Loucy (cell line): ENCODE data around the gene MCU.

Experiments
- H2AFZ ChIP-seq: fragments of 200-600 bp; sonication (generic); 2 replicates; pipeline ENCODE4 v1.6.0; 2016; ENCODE audit warnings: antibody characterized with exemption, mild to moderate bottlenecking, low read length, moderate library complexity
- H3F3A ChIP-seq: fragments of 200-600 bp; 2 replicates; pipeline ENCODE4 v1.6.0; 2016; ENCODE audit warnings: antibody characterized with exemption, low read depth, mild to moderate bottlenecking
- H3K27me3 ChIP-seq: fragments of 200-600 bp; sonication (generic); 2 replicates; pipeline ENCODE4 v1.6.1; 2014; ENCODE audit warnings: low read length, mild to moderate bottlenecking; ENCODE audit not compliant: insufficient read depth, poor library complexity, severe bottlenecking
- H3K36me3 ChIP-seq: fragments of 200-600 bp; sonication (generic); 2 replicates; pipeline ENCODE4 v1.6.1; 2016; ENCODE audit warnings: low read length; ENCODE audit not compliant: insufficient read depth
- H3K4me1 ChIP-seq: fragments of 200-600 bp; sonication (generic); 2 replicates; pipeline ENCODE4 v1.5.1; 2014; ENCODE audit warnings: low read length, mild to moderate bottlenecking; ENCODE audit not compliant: insufficient read depth, poor library complexity, severe bottlenecking
- H3K4me2 ChIP-seq: fragments of 200-600 bp; sonication (generic); 2 replicates; pipeline ENCODE4 v1.6.0; 2014; ENCODE audit warnings: antibody characterized with exemption, low read length, low read depth, mild to moderate bottlenecking; ENCODE audit not compliant: poor library complexity, severe bottlenecking
- H3K4me3 ChIP-seq: fragments of 200-600 bp; sonication (generic); 2 replicates; pipeline ENCODE4 v1.5.1; 2014; ENCODE audit warnings: low read length, mild to moderate bottlenecking, mixed read lengths; ENCODE audit not compliant: poor library complexity, severe bottlenecking
- H3K79me2 ChIP-seq: fragments of 200-600 bp; sonication (generic); 2 replicates; pipeline ENCODE4 v1.6.1; 2014; ENCODE audit warnings: low read length; ENCODE audit not compliant: insufficient read depth
- H3K9ac ChIP-seq: fragments of 200-600 bp; sonication (generic); 2 replicates; pipeline ENCODE4 v1.6.0; 2014; ENCODE audit warnings: mild to moderate bottlenecking, low read depth, low read length, moderate library complexity; ENCODE audit not compliant: poor library complexity, severe bottlenecking
- H3K9me2 ChIP-seq: fragments of 200-600 bp; sonication (generic); replicated peaks from 2 replicates; pipeline ENCODE4 v1.6.1; 2016; ENCODE audit warnings: low read depth, low read length, mixed read lengths
- H3K9me3 ChIP-seq: fragments of 200-600 bp; sonication (generic); 2 replicates; pipeline ENCODE4 v1.6.1; 2014; ENCODE audit warnings: mild to moderate bottlenecking, antibody characterized with exemption, low read length, low read depth; ENCODE audit not compliant: insufficient read depth
- H4K20me1 ChIP-seq: fragments of 200-600 bp; sonication (generic); 2 replicates; pipeline ENCODE4 v1.6.0; 2014; ENCODE audit warnings: antibody characterized with exemption, low read length, mild to moderate bottlenecking; ENCODE audit not compliant: insufficient read depth, poor library complexity, severe bottlenecking
- EZH2phosphoT487 ChIP-seq: fragments of 200-600 bp; IDR thresholded peaks from 2 replicates; pipeline ENCODE4 v1.6.1; 2018; ENCODE audit warnings: antibody characterized with exemption, mild to moderate bottlenecking, moderate library complexity, borderline replicate concordance
- TF ChIP-seq, protein P1 (sequence below): fragments of 200-600 bp; sonication (generic); conservative IDR thresholded peaks from 2 replicates; pipeline ENCODE4 v1.5.1; 2014; ENCODE audit warnings: mild to moderate bottlenecking, antibody characterized with exemption, low read length

Gene MCU

GRCh38 chr10:72893136-72893798 lies 201.3 kb downstream of the MCU start, which contains the start of gene OIT3:
OIT3 (plus strand) TSS chr10:72893739; CDS start chr10:72893799, 60 bp downstream.
- H3F3A ChIP-seq = no peaks in the 10 kb centered on the region
- peaks cover 2% of the 10 kb centered on the region; the same call in 1 of the 2 replicates for H3K36me3 ChIP-seq
- H3K9me2 ChIP-seq = no peaks in the 10 kb centered on the region
- H3K9me3 ChIP-seq = no peaks in the 10 kb centered on the region
- no peak within 1 kb of the TSS for H3K9ac ChIP-seq
- no peaks in the 10 kb centered on the region for H4K20me1 ChIP-seq
- no peaks in the 10 kb centered on the region for H3K79me2 ChIP-seq
- no peaks in the 10 kb centered on the region for H3K27me3 ChIP-seq
- no peak within 1 kb of the TSS for H2AFZ ChIP-seq
- TF ChIP-seq EZH2phosphoT487 = no peak
- TF ChIP-seq, protein P1, sequence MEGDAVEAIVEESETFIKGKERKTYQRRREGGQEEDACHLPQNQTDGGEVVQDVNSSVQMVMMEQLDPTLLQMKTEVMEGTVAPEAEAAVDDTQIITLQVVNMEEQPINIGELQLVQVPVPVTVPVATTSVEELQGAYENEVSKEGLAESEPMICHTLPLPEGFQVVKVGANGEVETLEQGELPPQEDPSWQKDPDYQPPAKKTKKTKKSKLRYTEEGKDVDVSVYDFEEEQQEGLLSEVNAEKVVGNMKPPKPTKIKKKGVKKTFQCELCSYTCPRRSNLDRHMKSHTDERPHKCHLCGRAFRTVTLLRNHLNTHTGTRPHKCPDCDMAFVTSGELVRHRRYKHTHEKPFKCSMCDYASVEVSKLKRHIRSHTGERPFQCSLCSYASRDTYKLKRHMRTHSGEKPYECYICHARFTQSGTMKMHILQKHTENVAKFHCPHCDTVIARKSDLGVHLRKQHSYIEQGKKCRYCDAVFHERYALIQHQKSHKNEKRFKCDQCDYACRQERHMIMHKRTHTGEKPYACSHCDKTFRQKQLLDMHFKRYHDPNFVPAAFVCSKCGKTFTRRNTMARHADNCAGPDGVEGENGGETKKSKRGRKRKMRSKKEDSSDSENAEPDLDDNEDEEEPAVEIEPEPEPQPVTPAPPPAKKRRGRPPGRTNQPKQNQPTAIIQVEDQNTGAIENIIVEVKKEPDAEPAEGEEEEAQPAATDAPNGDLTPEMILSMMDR = no peak
- no peaks in the 10 kb centered on the region for H3K4me1 ChIP-seq
- no peak within 1 kb of the TSS for H3K4me2 ChIP-seq
- H3K4me3 ChIP-seq = no peak within 1 kb of the TSS

DNA sequence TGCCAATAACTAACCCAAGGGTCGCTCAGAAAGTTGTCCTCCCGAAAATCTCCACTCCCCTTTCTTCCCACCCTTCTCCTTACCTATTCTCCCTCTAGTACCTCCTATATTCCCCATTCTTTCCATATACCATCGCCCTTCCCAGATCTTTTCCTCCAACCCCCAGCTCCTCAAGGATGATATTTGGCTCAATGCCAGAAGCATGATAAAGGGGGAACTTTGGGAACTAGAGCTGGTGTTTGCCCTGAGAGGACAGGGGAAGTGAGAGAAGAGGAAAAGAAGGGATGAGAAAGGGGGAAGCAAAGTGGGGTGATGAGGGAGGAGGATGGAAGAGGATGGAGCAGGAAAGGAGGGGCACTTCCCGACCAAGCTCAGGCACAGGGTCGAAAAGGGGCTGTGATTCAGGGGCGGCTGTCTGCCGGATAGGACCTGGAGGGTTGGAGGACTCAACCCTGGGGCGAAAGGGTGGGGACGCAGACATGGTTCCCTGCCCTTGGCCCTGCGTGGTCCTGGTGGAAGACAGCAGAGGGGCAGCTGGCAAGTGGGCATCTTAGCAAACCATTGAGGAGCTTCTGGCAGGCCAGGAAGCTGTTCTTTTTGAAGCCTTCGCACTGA lies 203.4 kb downstream of the MCU start:
- Histone ChIP-seq H3K4me2 (no peak overlapping the region), H4K20me1 (no peaks in the 10 kb centered on the region), H3K27me3 (no peaks in the 10 kb centered on the region), H3K9ac (no peak overlapping the region), H3K9me2 (no peaks in the 10 kb centered on the region), H2AFZ (no peak overlapping the region), H3K4me1 (no peaks in the 10 kb centered on the region), H3K36me3 (no peaks in the 10 kb centered on the region), H3K79me2 (no peaks in the 10 kb centered on the region), H3F3A (no peaks in the 10 kb centered on the region), H3K4me3 (no peak overlapping the region), H3K9me3 (no peaks in the 10 kb centered on the region)
- TF ChIP-seq, protein P1 = no peak
- TF ChIP-seq EZH2phosphoT487 = no peak

DNA sequence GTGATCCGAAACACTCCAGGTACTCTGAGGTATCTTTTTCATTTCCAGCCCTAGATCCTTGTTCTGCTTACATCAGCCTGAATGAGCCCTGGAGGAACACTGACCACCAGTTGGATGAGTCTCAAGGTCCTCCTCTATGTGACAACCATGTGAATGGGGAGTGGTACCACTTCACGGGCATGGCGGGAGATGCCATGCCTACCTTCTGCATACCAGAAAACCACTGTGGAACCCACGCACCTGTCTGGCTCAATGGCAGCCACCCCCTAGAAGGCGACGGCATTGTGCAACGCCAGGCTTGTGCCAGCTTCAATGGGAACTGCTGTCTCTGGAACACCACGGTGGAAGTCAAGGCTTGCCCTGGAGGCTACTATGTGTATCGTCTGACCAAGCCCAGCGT lies 206.7 kb downstream of the MCU start:
- no peak overlapping the region for H2AFZ ChIP-seq
- TF ChIP-seq, protein P1 = no peak
- no peak for TF ChIP-seq EZH2phosphoT487
- H3K4me3 ChIP-seq = no peak overlapping the region
- H3K27me3 ChIP-seq = no peaks in the 10 kb centered on the region
- H4K20me1 ChIP-seq = no peaks in the 10 kb centered on the region
- no peaks in the 10 kb centered on the region for H3K79me2 ChIP-seq
- no peaks in the 10 kb centered on the region for H3K9me3 ChIP-seq
- H3K36me3 ChIP-seq = no peaks in the 10 kb centered on the region
- no peak overlapping the region for H3K4me2 ChIP-seq
- H3F3A ChIP-seq = no peaks in the 10 kb centered on the region
- no peaks in the 10 kb centered on the region for H3K4me1 ChIP-seq
- H3K9ac ChIP-seq = no peak overlapping the region
- H3K9me2 ChIP-seq = no peaks in the 10 kb centered on the region
